Stimulated activated CD8-positive, alpha-beta memory T cell treated with anti-CD3 and anti-CD28 coated beads, Interleukin-15, amount 100 ng/mL, for 4 hours (primary cell): ENCODE data around the gene KCTD1.
"Not testable (repeated sequence)": the region's sequence is repeated elsewhere in the genome, so short reads cannot be mapped to it uniquely, and the experiment has no call there.

Experiments used
- DNase-seq, 2 donors: peaks; one replicate each; pipeline ENCODE4 v3.0.0-alpha.2; 2020; ENCODE audit warnings: low read depth in 2 of 2

The KCTD1 gene

GRCh38 chr18:26457611-26458353 lies 90.6 kb downstream of the KCTD1 start:
- no peak for DNase-seq

GRCh38 chr18:26457195-26457594 lies 91.2 kb downstream of the KCTD1 start:
- no peak for DNase-seq

DNA sequence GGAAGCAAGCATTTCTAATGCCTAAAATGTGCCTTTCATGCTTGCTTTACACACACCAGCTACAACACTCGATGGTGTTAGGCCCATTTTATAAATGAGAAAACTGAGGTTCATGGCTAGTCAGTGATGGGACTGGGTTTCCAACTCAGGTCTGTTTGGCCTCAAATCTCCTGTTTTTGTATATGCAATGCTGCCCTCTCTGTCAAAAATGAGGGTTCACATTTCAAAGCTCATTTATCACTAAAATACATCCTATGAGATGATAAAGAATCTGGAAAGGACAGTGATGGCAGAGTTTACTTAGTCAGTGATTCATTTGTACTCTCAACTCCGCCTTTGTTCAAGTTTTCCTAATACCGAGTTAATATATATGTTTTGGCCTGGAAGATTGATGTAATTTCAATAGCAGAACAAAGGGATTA lies 92.3 kb downstream of the KCTD1 start:
- no peak for DNase-seq

DNA sequence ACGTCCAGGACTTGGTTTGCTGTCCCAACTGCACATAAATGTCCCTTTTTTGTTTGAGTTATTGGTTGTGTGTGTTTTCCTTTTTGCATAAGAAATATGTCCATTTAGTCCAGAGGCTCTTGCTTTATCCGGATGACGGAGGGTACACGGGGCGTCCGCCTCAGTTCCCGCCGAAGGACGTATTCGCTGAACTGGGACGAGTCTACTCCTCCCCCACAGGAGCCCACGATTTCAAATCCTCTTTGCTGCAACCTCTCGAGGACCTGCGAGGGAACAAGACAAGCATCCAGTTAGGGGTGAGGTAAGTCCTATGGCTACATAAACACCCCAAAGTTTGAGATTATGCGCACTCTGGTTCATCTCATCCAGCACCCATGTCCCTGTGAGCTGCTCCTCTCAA lies 92.7 kb downstream of the KCTD1 start:
- DNase-seq, result no peak

DNA sequence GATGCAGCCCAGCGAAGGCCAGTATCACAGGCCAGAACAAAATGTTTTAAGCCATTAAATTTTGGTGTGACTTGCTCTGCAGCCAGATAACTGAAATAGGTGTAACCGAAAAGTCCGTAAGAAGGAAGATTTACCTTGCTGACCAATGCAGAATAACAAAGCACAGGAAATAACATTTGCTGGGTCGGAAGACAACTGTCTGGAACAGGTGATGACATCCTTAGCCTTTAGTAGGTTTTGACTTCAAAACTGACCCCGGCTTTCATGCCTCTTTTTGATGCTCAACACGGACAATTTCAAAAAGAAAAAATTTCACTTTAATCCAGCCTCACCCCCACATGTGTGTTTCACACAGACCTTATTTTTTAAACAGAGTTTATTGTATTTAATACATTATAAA lies 93.7 kb downstream of the KCTD1 start:
- DNase-seq, result no peak

DNA sequence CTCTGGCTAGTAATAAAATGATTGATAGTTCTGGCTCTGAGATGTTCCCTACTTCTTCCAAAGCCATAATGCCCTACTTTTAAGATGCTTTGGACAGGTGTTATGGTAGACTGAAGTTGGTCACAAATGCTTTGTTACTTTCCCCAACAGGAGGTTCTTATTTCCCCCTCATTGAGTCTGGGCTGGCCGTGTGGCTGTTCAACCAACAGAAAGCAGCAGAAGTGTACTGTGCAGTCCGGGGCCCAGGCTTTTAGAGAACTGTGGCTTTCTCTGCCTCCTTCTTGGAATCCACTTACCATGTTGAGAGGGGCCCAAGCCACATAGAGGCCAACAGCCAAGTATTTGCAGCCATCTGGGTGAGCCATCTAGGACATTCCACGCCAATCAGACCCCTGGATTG lies 94.2 kb downstream of the KCTD1 start:
- no peak for DNase-seq

- DNase-seq, result no peak
These were observed 94.9 kb downstream of the KCTD1 start for GRCh38 chr18:26453386-26453901.

GRCh38 chr18:26450989-26451682 lies 97.2 kb downstream of the KCTD1 start:
- DNase-seq, result no peak

- no peak for DNase-seq
These were observed 99.6 kb downstream of the KCTD1 start for GRCh38 chr18:26448714-26449159.

- no peak for DNase-seq
These were observed 104.5 kb downstream of the KCTD1 start for GRCh38 chr18:26443853-26444252.

- DNase-seq, result no peak
These were observed 106.2 kb downstream of the KCTD1 start for GRCh38 chr18:26442126-26442525.

DNA sequence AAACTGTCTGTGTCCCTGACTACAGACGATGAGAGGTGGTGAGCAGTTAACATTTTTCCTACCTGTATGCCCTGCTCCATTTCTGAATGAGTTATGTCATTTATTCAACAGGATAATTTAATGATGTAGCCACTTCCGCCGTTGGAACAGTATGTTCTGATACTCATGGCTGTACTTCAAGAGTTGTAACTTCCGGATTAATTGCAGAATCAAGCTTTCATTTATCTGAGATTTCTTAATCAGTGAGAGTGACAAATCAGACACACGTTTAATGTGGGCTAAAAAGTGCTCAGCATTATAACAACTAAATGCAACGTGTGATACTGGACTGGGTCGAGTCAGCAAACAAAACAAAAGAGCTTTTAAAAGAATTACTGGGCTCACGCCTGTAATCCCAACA lies 107.7 kb downstream of the KCTD1 start:
- DNase-seq, result no peak

DNA sequence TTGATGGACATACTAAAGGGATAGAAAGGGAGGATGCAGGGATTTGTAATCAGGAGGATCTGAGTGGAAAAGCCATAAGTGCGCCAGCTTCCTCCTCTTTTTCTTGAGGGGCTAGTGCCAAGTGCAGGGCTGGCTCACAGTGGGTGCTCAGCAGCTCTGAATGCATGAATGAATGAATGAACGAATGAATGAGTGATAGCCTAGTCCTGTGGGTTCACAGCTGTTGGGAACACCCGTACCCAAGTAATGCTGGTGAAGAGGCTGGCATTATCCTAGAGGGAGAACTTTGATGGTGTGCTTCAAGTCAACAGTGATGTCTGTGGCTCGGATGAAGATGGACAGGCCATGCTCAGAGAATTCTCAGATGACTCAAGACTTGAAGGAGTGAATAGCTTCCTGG lies 108.8 kb downstream of the KCTD1 start:
- DNase-seq, result no peak

GRCh38 chr18:26438980-26439379 lies 109.4 kb downstream of the KCTD1 start:
- DNase-seq, result no peak

DNA sequence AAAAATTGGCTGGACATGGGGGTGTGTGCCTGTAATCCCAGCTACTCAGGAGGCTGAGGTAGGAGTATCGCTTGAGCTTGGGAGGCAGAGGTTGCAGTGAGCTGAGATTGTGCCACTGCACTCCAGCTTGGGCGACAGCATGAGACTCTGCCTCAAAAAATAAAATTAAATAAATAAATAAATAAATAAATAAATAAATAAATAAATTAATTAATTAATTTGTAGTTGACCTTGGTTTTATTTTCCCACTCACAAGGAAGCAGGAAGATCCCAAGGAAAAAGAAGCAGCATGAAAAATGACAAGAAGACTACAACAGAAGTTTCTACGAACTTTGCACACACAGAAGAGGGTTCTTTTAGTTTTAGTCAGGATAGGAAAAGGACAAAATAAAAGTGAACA lies 110.7 kb downstream of the KCTD1 start:
- DNase-seq, result not testable (repeated sequence)

DNA sequence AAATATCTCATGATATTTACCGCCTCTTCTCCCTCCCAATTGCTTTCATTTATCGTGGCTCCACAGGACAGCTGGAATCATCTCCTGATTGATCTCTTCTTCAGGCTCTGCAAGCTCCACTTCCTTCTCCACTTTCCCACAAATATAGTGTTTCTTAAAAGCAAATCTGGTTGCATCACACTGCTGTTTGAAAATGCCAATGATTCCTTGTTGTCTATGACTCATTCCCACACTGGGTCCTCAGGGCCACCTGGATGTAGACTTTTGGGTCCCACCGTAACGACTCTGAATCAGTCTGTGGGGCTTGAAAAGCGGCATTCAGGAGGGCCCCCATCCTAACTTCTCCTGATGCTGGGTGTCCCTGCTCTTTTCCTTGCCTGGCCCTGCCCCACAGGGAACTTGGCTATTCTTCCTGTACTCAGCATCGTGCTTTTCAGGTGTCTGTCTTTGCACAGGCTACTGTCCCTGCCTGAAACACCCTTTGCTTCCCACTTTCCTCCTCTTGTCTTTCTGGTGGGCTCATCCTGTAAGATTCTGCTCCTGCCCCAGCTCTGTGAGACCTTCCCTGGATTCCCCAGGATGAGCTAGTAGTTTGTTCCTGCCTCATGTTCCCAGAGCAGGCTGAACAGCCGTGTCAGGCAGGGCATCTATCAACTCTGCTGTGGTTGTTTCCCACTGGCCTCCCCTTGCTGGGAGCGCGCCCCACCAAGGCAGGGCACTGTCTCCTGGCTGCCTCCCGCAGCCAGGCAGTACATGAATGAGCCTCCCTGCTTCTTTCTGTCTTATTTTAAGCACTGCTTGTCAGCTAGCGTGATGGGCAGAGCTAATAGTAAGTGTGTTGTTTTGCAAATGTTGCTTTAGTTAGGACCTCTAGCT lies 111.9 kb downstream of the KCTD1 start:
- no peak for DNase-seq

DNA sequence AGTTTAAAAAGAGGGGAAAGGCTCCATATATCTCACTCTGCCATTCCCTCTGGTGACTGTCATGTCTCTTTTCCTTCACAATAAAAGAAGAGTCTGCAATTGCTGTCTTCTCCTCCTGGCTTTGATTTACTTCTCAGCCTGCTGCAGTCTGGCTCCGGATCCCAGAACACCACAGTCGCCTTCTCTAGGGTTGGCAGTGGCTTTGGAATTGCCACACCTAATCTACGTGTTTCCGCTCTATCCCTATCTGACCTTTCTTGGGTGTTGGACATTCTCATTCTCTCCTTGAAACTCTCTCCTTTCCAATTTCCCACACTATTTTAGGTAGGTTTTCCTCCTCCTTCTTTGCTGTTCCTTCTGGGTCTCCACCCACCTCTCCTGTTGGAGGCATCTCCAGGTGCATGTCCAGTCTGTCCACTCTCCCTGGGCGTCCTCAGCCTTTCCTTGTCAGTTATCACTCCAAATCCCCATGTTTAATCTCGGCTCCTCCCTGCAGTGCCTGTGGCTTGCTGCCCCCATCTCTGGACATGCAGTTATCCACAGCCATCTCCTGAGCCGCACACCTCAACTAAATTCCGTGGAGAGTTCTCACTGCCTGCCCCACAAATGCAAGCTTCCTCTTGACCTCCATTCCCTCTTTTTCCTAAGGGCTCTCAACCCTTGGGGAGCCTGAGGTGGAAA lies 112.8 kb downstream of the KCTD1 start:
- DNase-seq, result no peak

- no peak for DNase-seq
These were observed 113.5 kb downstream of the KCTD1 start for GRCh38 chr18:26434887-26435286.

GRCh38 chr18:26432651-26433424 lies 115.5 kb downstream of the KCTD1 start:
- no peak for DNase-seq

GRCh38 chr18:26429535-26430226 lies 118.7 kb downstream of the KCTD1 start:
- DNase-seq, result no peak
